ENCODE results near the gene TEAD1. TPM values are rescaled to one million over a fixed set of nuclear protein-coding genes. Genes with fewer than 3 reads are reported as not detected.

The TEAD1 gene
- total RNA-seq, 6 experiments from 2014 or later = 218 to 252 (median 227) TPM

DNA sequence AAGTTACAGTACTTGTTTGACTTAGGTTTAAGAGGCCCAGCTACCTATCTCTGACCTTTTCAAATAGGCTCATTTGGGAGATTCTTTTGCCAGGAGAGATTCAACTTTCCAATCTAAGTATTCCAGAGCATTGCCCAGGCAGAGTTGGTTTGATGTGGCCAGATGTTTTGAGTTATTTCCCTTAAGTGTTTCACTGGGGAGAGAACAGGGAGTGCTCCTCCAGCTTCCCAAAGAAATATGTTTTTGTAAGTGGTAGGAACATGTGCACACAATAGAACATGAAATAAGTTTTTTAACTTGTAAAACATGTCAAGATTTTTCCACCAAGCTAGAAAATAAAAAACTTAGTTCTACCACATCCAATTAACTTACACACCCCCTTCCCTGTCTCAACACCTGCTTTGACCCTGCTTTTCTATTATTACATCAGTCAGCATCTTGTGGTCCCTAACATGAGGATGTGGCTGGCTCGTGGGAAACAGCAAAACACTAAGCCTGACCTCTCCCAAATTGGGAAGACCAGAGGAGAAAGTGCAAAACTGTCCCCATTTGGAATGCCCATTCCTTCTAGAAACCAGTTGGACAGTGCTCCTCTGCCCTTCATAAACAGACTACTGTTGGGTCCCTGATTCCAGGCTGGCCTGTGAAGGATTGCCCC, 264.5 kb downstream of the TEAD1 start:
- Mint-ChIP-seq H3K36me3 (ENCODE audit: low read depth) (peaks cover 61% of the 10 kb centered on the region), H3K4me3 (no peak overlapping the region), H3K4me1 (ENCODE audit: low read depth) (no peaks in the 10 kb centered on the region), H3K27ac (peak overlapping the region; percentile 55), H3K27me3 (ENCODE audit: insufficient read depth) (peaks cover 5% of the 10 kb centered on the region), H3K9me3 (no peaks in the 10 kb centered on the region)
- TF ChIP-seq, protein P1, sequence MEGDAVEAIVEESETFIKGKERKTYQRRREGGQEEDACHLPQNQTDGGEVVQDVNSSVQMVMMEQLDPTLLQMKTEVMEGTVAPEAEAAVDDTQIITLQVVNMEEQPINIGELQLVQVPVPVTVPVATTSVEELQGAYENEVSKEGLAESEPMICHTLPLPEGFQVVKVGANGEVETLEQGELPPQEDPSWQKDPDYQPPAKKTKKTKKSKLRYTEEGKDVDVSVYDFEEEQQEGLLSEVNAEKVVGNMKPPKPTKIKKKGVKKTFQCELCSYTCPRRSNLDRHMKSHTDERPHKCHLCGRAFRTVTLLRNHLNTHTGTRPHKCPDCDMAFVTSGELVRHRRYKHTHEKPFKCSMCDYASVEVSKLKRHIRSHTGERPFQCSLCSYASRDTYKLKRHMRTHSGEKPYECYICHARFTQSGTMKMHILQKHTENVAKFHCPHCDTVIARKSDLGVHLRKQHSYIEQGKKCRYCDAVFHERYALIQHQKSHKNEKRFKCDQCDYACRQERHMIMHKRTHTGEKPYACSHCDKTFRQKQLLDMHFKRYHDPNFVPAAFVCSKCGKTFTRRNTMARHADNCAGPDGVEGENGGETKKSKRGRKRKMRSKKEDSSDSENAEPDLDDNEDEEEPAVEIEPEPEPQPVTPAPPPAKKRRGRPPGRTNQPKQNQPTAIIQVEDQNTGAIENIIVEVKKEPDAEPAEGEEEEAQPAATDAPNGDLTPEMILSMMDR (IDR thresholded peaks at IDR 0.05) = no peak
- no peak for DNase-seq

DNA sequence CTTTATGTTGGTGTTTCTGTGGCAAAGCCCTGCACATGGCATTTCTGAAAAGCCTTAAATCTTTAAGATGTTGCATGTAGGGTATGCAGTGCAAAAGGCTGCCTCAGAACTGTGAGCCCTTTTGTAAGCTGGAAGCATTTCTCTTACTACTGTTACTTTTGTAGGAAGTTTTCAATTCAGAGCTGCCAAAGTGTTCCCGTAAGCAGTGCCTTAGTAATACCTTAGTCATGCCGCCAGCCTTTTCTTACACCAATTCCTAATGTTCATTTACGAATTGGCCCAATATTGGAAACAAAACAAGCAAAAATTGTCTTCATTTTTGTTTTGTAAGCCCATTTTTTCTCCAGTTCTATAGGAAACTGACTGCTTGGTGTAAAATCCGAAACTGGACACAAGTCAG, 267.4 kb downstream of the TEAD1 start:
- H3K4me1 Mint-ChIP-seq (ENCODE audit: low read depth) = no peaks in the 10 kb centered on the region
- H3K9me3 Mint-ChIP-seq = no peaks in the 10 kb centered on the region
- peaks cover 73% of the 10 kb centered on the region for H3K36me3 Mint-ChIP-seq (ENCODE audit: low read depth)
- TF ChIP-seq, protein P1 (IDR thresholded peaks at IDR 0.05) = no peak
- H3K27me3 Mint-ChIP-seq (ENCODE audit: insufficient read depth) = peaks cover 1% of the 10 kb centered on the region
- DNase-seq = no peak
- no peak overlapping the region for H3K4me3 Mint-ChIP-seq
- H3K27ac Mint-ChIP-seq = no peak overlapping the region

DNA sequence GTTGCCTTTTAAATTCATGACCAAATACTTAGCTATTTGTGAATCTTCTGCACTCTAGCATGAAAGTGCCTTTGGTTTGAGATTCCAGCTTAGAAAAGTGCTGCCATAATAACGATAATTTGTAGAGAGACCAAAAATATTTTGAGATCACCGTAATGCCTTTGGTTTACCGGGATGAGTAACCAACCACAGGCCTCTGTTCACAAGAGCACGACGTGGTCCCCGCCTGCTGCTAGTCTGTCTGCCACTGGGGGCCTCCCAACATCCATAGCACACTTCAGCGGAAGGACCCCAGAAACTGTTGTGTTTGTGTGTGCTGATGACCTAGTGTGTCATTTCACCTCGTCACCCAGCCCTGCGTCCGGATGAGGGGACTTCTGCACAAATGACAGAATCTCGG, 267.9 kb downstream of the TEAD1 start:
- no peak overlapping the region for H3K4me3 Mint-ChIP-seq
- no peak for DNase-seq
- TF ChIP-seq, protein P1 (IDR thresholded peaks at IDR 0.05) = no peak
- H3K36me3 Mint-ChIP-seq (ENCODE audit: low read depth) = peaks cover 68% of the 10 kb centered on the region
- no peak overlapping the region for H3K27ac Mint-ChIP-seq
- no peaks in the 10 kb centered on the region for H3K4me1 Mint-ChIP-seq (ENCODE audit: low read depth)
- H3K27me3 Mint-ChIP-seq (ENCODE audit: insufficient read depth) = peaks cover 1% of the 10 kb centered on the region
- no peaks in the 10 kb centered on the region for H3K9me3 Mint-ChIP-seq

DNA sequence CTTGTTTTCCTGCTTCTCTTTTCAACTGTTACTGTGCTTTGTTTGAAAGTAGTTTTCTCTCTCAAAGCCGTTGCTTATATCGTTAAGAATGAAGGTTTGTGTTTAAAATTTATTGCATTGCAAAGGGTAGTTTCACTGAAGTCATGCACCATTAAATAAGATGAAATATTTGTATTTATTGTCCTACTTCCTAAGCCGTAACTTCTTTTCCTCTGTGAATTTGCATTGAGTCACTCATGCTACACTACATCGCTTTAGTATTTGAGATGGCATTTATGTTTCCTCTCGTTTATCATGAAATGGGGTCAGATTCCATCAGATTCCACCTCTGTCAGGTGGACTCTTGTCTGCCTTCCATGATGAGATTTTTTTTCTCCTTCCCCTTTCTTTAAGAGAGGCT, 269.1 kb downstream of the TEAD1 start:
- no peak overlapping the region for H3K27ac Mint-ChIP-seq
- TF ChIP-seq, protein P1 (IDR thresholded peaks at IDR 0.05) = no peak
- peaks cover 1% of the 10 kb centered on the region for H3K27me3 Mint-ChIP-seq (ENCODE audit: insufficient read depth)
- H3K4me1 Mint-ChIP-seq (ENCODE audit: low read depth) = peaks cover 5% of the 10 kb centered on the region; the same call in 1 of the 2 replicates
- no peak for DNase-seq
- peaks cover 63% of the 10 kb centered on the region for H3K36me3 Mint-ChIP-seq (ENCODE audit: low read depth)
- no peaks in the 10 kb centered on the region for H3K9me3 Mint-ChIP-seq
- no peak overlapping the region for H3K4me3 Mint-ChIP-seq

DNA sequence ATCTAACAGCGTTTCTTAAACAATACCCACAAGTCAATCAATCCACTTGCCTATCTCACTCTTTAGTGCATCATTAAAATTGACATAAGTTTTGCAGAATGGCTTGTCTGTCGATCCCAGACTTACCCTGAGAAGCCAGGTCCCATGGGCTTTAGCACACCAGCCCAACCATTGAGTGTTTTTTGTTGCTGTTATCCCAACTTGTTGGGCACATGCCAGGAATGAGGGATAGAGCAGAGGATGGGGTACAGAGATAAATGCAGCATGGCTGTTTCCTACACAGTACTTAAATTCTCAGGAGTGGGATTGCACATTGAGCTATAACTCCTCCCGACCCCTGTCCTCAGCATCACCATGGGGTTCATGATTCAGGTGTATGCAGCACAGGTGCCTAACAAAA, 270.7 kb downstream of the TEAD1 start:
- Mint-ChIP-seq H3K4me3 (no peak overlapping the region), H3K9me3 (no peaks in the 10 kb centered on the region)

More for the DNA sequence above, 270.7 kb downstream of the TEAD1 start:
- Mint-ChIP-seq H3K27ac (no peak overlapping the region), H3K4me1 (ENCODE audit: low read depth) (peaks cover 14% of the 10 kb centered on the region), H3K27me3 (ENCODE audit: insufficient read depth) (peaks cover 4% of the 10 kb centered on the region), H3K36me3 (ENCODE audit: low read depth) (peaks cover 48% of the 10 kb centered on the region)
- DNase-seq = no peak
- TF ChIP-seq, protein P1 (IDR thresholded peaks at IDR 0.05) = no peak

Measured in HFFc6 (cell line).